ENCODE results near the gene SZT2. TPM values are rescaled to one million over a fixed set of nuclear protein-coding genes. Genes with fewer than 3 reads are reported as not detected.
"Not testable (repeated sequence)": the region's sequence is repeated elsewhere in the genome, so short reads cannot be mapped to it uniquely, and the experiment has no call there.

Gene SZT2
- total RNA-seq, 1 experiment from 2014 or later, result 7.0 TPM

- no peak for DNase-seq (ENCODE audit: low spot score)
- in situ Hi-C loops (cut with HindIII; ENCODE audit: low sequenced_read_pairs), result no loop called here
Observed at GRCh38 chr1:43468414-43468813, 78.7 kb downstream of the SZT2 start.

- in situ Hi-C loops (cut with HindIII; ENCODE audit: low sequenced_read_pairs), result no loop called here
- DNase-seq (ENCODE audit: low spot score), result no peak
Observed at GRCh38 chr1:43469932-43470331, 80.2 kb downstream of the SZT2 start.

DNA sequence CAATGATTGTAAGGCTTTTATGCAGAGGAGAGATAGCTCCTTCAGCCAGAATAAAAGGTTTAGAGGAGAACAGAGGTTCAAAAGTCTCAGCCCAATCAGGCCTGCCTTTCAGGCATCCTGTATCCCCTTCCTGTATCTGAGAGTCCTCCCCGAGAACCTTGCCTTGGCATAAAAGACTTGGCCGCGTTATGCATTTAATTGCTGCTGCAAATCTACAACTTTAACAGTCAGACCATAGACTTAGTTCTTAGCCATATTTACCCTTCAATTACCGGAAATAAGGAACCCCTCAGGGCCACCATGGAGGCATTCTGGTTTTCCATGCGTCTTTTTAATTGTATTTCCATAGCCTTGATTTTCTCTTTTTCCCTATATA lies 82.4 kb downstream of the SZT2 start:
- in situ Hi-C loops (cut with HindIII; ENCODE audit: low sequenced_read_pairs), result no loop called here
- no peak for DNase-seq (ENCODE audit: low spot score)

DNA sequence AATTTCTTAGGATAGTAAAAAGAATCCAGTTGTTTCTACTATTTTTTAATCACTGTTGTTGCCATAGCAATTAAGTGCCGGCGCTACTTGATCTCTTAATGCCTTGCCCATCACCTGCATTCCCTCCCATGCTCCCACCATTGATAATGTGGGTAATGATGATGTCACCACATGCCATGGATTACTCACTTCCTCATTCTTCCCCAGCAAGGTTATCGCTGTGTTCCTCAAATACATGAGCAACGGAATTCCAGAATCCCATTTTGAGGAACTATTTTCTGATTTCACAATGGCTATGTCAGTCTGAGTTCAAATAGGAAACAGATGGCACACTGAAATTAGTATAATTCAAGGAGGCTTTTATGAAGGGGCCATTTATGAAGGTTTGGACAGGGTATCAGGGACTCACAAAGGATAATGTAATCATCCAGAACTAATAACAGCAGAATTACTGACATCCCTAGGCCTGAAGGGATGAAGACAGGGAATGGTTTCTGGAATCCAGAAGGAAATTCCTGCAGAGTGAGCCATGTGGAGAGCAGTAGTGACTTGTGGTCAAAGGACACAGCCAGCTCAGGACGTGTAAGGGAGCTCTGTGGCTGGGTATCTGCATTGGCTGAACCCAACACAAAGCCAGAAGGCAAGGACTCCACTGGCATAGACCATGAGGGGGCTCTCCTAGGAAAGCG lies 82.9 kb downstream of the SZT2 start:
- DNase-seq (ENCODE audit: low spot score); in situ Hi-C loops (cut with HindIII; ENCODE audit: low sequenced_read_pairs): not testable (repeated sequence)

DNA sequence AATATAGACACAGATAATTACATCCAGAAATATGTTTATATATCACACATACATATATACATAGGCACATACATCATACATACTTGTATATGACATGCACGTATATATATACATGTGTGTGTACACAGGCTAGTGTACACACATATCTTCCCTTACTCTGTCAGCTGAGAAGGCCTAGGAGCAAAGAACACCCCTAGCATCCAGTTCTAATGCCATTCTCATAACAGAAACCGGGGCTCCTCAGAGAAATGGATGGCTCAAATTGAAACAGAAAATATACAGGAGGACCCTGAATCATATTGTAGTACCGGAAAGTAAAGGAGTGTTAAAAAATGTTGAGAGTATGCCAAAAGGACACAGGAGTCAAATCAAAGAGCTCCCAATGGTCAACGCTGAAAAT lies 83.8 kb downstream of the SZT2 start:
- DNase-seq (ENCODE audit: low spot score), result no peak
- in situ Hi-C loops (cut with HindIII; ENCODE audit: low sequenced_read_pairs), result no loop called here

DNA sequence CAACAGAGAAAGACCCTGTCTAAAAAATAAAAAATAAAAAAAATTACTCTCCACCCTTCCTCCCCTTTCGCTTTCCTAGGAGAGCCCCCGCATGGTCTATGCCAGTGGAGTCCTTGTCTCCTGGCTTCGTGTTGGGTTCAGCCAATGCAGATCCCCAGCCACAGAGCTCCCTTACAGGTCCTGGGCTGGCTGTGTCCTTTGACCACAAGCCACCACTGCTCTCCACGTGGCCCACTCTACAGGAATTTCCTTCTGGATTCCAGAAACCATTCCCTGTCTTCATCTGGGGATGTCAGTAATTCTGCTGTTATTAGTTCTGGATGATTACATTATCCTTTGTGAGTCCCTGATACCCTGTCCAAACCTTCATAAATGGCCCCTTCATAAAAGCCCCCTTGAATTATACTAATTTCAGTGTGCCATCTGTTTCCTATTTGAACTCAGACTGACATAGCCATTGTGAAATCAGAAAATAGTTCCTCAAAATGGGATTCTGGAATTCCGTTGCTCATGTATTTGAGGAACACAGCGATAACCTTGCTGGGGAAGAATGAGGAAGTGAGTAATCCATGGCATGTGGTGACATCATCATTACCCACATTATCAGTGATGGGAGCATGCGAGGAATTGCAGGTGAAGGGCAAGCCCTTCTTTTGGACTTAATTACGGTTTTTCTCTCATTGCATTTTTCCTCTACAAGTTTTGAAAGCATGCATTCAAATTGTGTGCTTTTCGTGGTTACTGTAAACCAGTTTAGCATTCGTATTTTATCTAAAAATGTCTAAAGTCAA lies 86.1 kb downstream of the SZT2 start:
- in situ Hi-C loops (cut with HindIII; ENCODE audit: low sequenced_read_pairs); DNase-seq (ENCODE audit: low spot score): not testable (repeated sequence)

DNA sequence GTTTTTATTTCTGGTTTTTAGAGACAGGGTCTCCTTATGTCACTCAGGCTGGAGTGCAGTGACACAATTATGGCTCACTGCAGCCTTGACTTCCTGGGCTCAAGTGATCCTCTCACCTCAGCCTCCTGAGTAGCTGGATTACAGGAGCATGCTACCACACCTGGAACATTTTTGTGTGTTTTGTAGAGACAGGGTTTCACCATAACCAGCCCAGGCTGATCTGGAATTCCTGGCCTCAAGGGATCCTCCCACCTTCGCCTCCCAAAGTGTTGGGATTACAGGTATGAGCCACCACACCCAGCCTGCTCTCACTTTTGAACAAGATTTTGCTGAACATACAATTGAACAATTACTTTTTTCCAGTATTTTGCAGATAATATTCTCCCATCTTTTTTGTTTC lies 88.0 kb downstream of the SZT2 start:
- in situ Hi-C loops (cut with HindIII; ENCODE audit: low sequenced_read_pairs), result no loop called here
- DNase-seq (ENCODE audit: low spot score), result no peak

GRCh38 chr1:43479414-43479813 lies 89.7 kb downstream of the SZT2 start:
- in situ Hi-C loops (cut with HindIII; ENCODE audit: low sequenced_read_pairs), result no loop called here
- no peak for DNase-seq (ENCODE audit: low spot score)

- in situ Hi-C loops (cut with HindIII; ENCODE audit: low sequenced_read_pairs), result no loop called here
- DNase-seq (ENCODE audit: low spot score), result no peak
Observed at GRCh38 chr1:43481491-43481890, 91.8 kb downstream of the SZT2 start.

GRCh38 chr1:43482215-43482614 lies 92.5 kb downstream of the SZT2 start:
- no peak for DNase-seq (ENCODE audit: low spot score)
- in situ Hi-C loops (cut with HindIII; ENCODE audit: low sequenced_read_pairs), result no loop called here

DNA sequence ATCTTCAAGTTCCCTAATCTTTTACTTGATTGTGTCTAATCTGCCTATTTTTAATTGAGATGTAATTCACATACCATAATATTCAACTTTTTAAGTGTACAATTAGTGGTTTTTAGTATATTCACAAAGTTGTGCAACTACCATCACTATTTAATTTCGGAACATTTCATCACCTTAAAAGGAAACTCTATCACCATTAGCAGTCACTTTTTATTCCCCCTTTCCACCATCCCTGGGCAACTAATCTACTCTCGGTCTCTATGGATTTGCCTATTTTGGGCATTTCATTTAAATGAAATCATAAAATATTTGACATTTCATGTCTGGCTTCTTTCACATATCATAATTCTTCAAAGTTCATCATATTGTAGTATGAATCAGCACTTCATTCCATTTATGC lies 94.7 kb downstream of the SZT2 start:
- DNase-seq (ENCODE audit: low spot score), result no peak
- in situ Hi-C loops (cut with HindIII; ENCODE audit: low sequenced_read_pairs), result no loop called here

DNA sequence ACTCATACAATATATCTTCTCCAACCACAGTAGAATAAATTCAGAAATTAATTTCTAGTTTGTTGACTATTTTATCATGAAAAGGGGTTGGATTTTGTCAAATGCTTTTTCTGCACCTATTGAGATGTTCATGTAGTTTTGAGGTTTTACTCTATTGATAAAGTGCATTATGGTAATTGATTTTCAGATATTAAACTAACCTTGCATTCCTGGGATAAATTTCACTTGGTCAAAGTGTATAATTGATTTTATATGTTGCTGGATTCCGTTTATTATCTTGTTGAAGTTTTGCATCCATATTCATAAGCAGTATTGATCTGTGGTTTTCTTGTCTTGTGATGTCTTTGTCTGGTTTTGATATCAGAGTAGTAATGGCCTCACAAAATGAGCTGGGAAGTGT lies 98.5 kb downstream of the SZT2 start:
- no peak for DNase-seq (ENCODE audit: low spot score)
- in situ Hi-C loops (cut with HindIII; ENCODE audit: low sequenced_read_pairs), result no loop called here

DNA sequence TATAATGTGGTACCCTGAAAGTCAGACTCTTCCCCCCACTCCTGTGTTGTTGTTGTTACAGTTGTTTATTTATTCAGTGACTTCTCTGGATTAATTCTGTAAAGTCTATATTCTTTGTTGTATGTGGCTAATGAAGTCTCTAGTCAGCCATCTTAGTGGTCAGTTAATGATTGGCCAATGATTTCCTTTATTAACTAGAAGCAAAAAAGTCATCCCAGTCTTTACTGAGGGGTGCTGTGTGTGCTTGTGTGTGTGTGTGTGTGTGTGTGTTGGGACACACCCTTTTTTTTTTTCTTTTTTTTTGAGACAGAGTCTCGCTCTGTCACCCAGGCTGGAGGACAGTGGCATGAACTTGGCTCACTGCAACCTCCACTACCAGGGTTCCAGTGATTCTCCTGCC lies 101.4 kb downstream of the SZT2 start:
- in situ Hi-C loops (cut with HindIII; ENCODE audit: low sequenced_read_pairs), result no loop called here
- no peak for DNase-seq (ENCODE audit: low spot score)

GRCh38 chr1:43492826-43493225 lies 103.1 kb downstream of the SZT2 start:
- DNase-seq (ENCODE audit: low spot score), result no peak
- in situ Hi-C loops (cut with HindIII; ENCODE audit: low sequenced_read_pairs), result no loop called here

GRCh38 chr1:43493661-43494450 lies 104.2 kb downstream of the SZT2 start:
- DNase-seq (ENCODE audit: low spot score), result no peak
- in situ Hi-C loops (cut with HindIII; ENCODE audit: low sequenced_read_pairs), result no loop called here

- DNase-seq (ENCODE audit: low spot score), result no peak
- in situ Hi-C loops (cut with HindIII; ENCODE audit: low sequenced_read_pairs), result no loop called here
Observed at GRCh38 chr1:43495204-43495603, 105.5 kb downstream of the SZT2 start.

DNA sequence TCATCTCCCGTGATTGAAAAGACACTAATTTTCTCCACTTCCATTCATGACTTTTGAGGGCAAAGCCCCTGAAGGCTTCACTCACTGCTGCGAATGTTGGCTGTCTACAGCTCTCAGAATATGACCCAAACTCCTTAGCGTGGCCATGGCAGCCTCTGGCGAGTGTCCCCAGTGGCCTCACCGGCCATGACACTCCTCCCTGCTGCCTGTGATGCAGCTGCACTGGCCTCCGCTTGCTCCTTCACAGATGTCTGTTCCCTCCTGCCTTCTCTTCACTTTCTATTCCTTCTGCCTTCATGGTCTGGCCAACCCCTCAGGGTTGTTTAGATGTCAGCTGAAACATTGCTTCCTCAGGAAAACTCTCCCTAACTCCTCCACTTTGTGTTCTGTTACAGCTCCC lies 110.2 kb downstream of the SZT2 start:
- in situ Hi-C loops (cut with HindIII; ENCODE audit: low sequenced_read_pairs), result no loop called here
- no peak for DNase-seq (ENCODE audit: low spot score)

DNA sequence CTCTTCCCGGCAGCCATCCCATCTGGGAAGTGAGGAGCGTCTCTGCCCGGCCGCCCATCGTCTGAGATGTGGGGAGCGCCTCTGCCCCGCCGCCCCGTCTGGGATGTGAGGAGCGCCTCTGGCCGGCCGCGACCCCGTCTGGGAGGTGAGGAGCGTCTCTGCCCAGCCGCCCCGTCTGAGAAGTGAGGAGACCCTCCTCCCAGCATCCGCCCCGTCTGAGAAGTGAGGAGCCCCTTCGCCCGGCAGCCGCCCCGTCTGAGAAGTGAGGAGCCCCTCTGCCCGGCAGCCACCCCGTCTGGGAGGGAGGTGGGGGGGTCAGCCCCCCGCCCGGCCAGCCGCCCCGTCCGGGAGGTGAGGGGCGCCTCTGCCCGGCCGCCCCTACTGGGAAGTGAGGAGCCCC lies 112.1 kb downstream of the SZT2 start:
- DNase-seq (ENCODE audit: low spot score); in situ Hi-C loops (cut with HindIII; ENCODE audit: low sequenced_read_pairs): not testable (repeated sequence)

- in situ Hi-C loops (cut with HindIII; ENCODE audit: low sequenced_read_pairs), result no loop called here
- no peak for DNase-seq (ENCODE audit: low spot score)
Observed at GRCh38 chr1:43503534-43503933, 113.8 kb downstream of the SZT2 start.

Measured in G401 (cell line).